ENCODE results near the gene PTPRCAP. TPM values are rescaled to one million over a fixed set of nuclear protein-coding genes. Genes with fewer than 3 reads are reported as not detected.
"Not testable (repeated sequence)": the region's sequence is repeated elsewhere in the genome, so short reads cannot be mapped to it uniquely, and the experiment has no call there.

PTPRCAP gene
- total and polyA plus RNA-seq, 4 experiments from 2014 or later: 208 to 613 (median 420) TPM

GRCh38 chr11:67428052-67429001, 9.2 kb downstream of the PTPRCAP start, which contains the start of gene RPS6KB2:
Gene RPS6KB2 (plus strand): TSS chr11:67428494. CDS start chr11:67428546, 52 bp downstream.
- Histone ChIP-seq H3K36me3 (ENCODE audit: insufficient read depth, low read length) (peaks cover 16% of the 10 kb centered on the region), H3K9me3 (ENCODE audit: control insufficient read depth in 1 of 2, low read length in 2 of 2) (no peaks in the 10 kb centered on the region), H3K27me3 (ENCODE audit: insufficient read depth, low read length) (no peaks in the 10 kb centered on the region), H3K4me1 (ENCODE audit: insufficient read depth, low read length) (peaks cover 49% of the 10 kb centered on the region), H3K4me3 (ENCODE audit: low read length in 2 of 2) (peak within 1 kb of the TSS; percentile 94 to 95), H3K27ac (ENCODE audit: low read depth, low read length) (peak within 1 kb of the TSS; percentile 90)
- Mint-ChIP-seq H3K27me3 (no peaks in the 10 kb centered on the region), H3K4me3 (peak within 1 kb of the TSS; percentile 93 to 100 (median 98)), H3K36me3 (peaks cover 8 to 17% of the 10 kb centered on the region in 2 donors), H3K9me3 (peaks cover 0 to 3% (median 0%) of the 10 kb centered on the region in 8 donors), H3K27ac (peak within 1 kb of the TSS; percentile 95 to 99 (median 97)), H3K4me1 (peaks cover 14 to 61% (median 32%) of the 10 kb centered on the region in 4 donors)
- ChIA-PET POLR2A (ENCODE audit: partially characterized antibody) (interaction anchor here (0.8 to 31.8 kb wide), 14 partner anchors 10 to 188 kb away, joined by 3 to 2262 read pairs (median 8); partner anchors contain the start of genes AIP, CABP4, CARNS1 and CORO1B), CTCF (ENCODE audit: partially characterized antibody) (interaction anchor here (0.8 to 3.3 kb wide), 10 partner anchors 10 to 77 kb away, joined by 3 to 21 read pairs (median 3); partner anchors contain the start of genes PPP1CA, PTPRCAP and TBC1D10C)
- intact Hi-C loops (cut with micrococcal nuclease): loop anchor here (1.0 kb wide), 6 partner anchors 9 to 78 kb away; partner anchors contain the start of genes CORO1B, PTPRCAP and TMEM134
- peak; percentile 97 to 99 (median 98) for DNase-seq

- H3K9me3 Mint-ChIP-seq; intact Hi-C loops (cut with micrococcal nuclease); H3K36me3 ChIP-seq (ENCODE audit: insufficient read depth, low read length); H3K9me3 ChIP-seq (ENCODE audit: control insufficient read depth in 1 of 2, low read length in 2 of 2); H3K27me3 Mint-ChIP-seq; DNase-seq; H3K27me3 ChIP-seq (ENCODE audit: insufficient read depth, low read length): not testable (repeated sequence)
- Mint-ChIP-seq H3K36me3 (peaks cover 8 to 15% of the 10 kb centered on the region in 2 donors), H3K4me1 (peaks cover 15 to 58% (median 33%) of the 10 kb centered on the region in 4 donors), H3K27ac (peak overlapping the region; percentile 95 to 99 (median 97)), H3K4me3 (peak overlapping the region; percentile 93 to 100 (median 98))
- ChIA-PET POLR2A (ENCODE audit: partially characterized antibody) (interaction anchor here (1.5 to 31.8 kb wide), 6 partner anchors 9 to 76 kb away, joined by 4 to 2262 read pairs (median 410); partner anchors contain the start of genes AIP, CABP4, CARNS1 and CORO1B), CTCF (ENCODE audit: partially characterized antibody) (interaction anchor here (1.1 to 3.3 kb wide), 7 partner anchors 11 to 49 kb away, joined by 3 to 21 read pairs (median 6); partner anchors contain the start of genes PPP1CA, PTPRCAP and TBC1D10C)
- H3K4me1 ChIP-seq (ENCODE audit: insufficient read depth, low read length): peaks cover 40% of the 10 kb centered on the region
- peak overlapping the region; percentile 94 to 95 for H3K4me3 ChIP-seq (ENCODE audit: low read length in 2 of 2)
- peak overlapping the region; percentile 90 for H3K27ac ChIP-seq (ENCODE audit: low read depth, low read length)
Measured at GRCh38 chr11:67427364-67427859, 10.1 kb downstream of the PTPRCAP start.

GRCh38 chr11:67423891-67424613, 13.4 kb downstream of the PTPRCAP start:
- Histone ChIP-seq H3K27ac (ENCODE audit: low read depth, low read length) (no peak overlapping the region), H3K4me3 (ENCODE audit: low read length in 2 of 2) (no peak overlapping the region), H3K4me1 (ENCODE audit: insufficient read depth, low read length) (peaks cover 35% of the 10 kb centered on the region), H3K36me3 (ENCODE audit: insufficient read depth, low read length) (no peaks in the 10 kb centered on the region), H3K27me3 (ENCODE audit: insufficient read depth, low read length) (no peaks in the 10 kb centered on the region), H3K9me3 (ENCODE audit: control insufficient read depth in 1 of 2, low read length in 2 of 2) (no peaks in the 10 kb centered on the region)
- ChIA-PET CTCF (ENCODE audit: partially characterized antibody) (interaction anchor here (1.0 to 1.2 kb wide), 2 partner anchors 22 to 42 kb away, joined by 3 to 6 read pairs; partner anchors contain the start of gene PPP1CA), POLR2A (ENCODE audit: partially characterized antibody) (interaction anchor here (0.6 to 31.8 kb wide), 6 partner anchors 5 to 107 kb away, joined by 3 to 2262 read pairs (median 362); partner anchors contain the start of genes CARNS1, PPP1CA, PTPRCAP and RAD9A)
- no peak for DNase-seq
- H3K27ac Mint-ChIP-seq: peak overlapping the region in 2 of 7 donors; percentile 61 to 64
- no peaks in the 10 kb centered on the region for H3K9me3 Mint-ChIP-seq
- H3K4me3 Mint-ChIP-seq: no peak overlapping the region
- H3K27me3 Mint-ChIP-seq: no peaks in the 10 kb centered on the region
- H3K36me3 Mint-ChIP-seq: peaks cover 0 to 7% of the 10 kb centered on the region in 2 donors
- intact Hi-C loops (cut with micrococcal nuclease): no loop called here
- peaks cover 12 to 49% (median 31%) of the 10 kb centered on the region in 4 donors for H3K4me1 Mint-ChIP-seq

- H3K27ac Mint-ChIP-seq: peak overlapping the region in 2 of 7 donors; percentile 61 to 64
- H3K4me1 Mint-ChIP-seq: peaks cover 13 to 50% (median 34%) of the 10 kb centered on the region in 4 donors
- H3K27me3 ChIP-seq (ENCODE audit: insufficient read depth, low read length): no peaks in the 10 kb centered on the region
- ChIA-PET CTCF (ENCODE audit: partially characterized antibody) (interaction anchor here (1.2 kb wide), 1 partner anchor 42 kb away, joined by 3 read pairs; no protein-coding TSS in a partner anchor), POLR2A (ENCODE audit: partially characterized antibody) (interaction anchor here (0.6 to 31.8 kb wide), 5 partner anchors 5 to 50 kb away, joined by 3 to 2262 read pairs (median 704); partner anchors contain the start of genes CARNS1, PPP1CA, PTPRCAP and RAD9A)
- no peak overlapping the region for H3K4me3 ChIP-seq (ENCODE audit: low read length in 2 of 2)
- no peaks in the 10 kb centered on the region for H3K36me3 ChIP-seq (ENCODE audit: insufficient read depth, low read length)
- peaks cover 36% of the 10 kb centered on the region for H3K4me1 ChIP-seq (ENCODE audit: insufficient read depth, low read length)
- no peak overlapping the region for H3K27ac ChIP-seq (ENCODE audit: low read depth, low read length)
- intact Hi-C loops (cut with micrococcal nuclease): no loop called here
- peaks cover 0 to 5% of the 10 kb centered on the region in 2 donors for H3K36me3 Mint-ChIP-seq
- no peaks in the 10 kb centered on the region for H3K9me3 Mint-ChIP-seq
- no peak for DNase-seq
- no peaks in the 10 kb centered on the region for H3K27me3 Mint-ChIP-seq
- H3K9me3 ChIP-seq (ENCODE audit: control insufficient read depth in 1 of 2, low read length in 2 of 2): no peaks in the 10 kb centered on the region
- no peak overlapping the region for H3K4me3 Mint-ChIP-seq
Measured at GRCh38 chr11:67423466-67423865, 14.0 kb downstream of the PTPRCAP start.

GRCh38 chr11:67422891-67423290, 14.6 kb downstream of the PTPRCAP start:
- Histone ChIP-seq H3K27me3 (ENCODE audit: insufficient read depth, low read length) (no peaks in the 10 kb centered on the region), H3K4me3 (ENCODE audit: low read length in 2 of 2) (no peak overlapping the region), H3K9me3 (ENCODE audit: control insufficient read depth in 1 of 2, low read length in 2 of 2) (no peaks in the 10 kb centered on the region), H3K4me1 (ENCODE audit: insufficient read depth, low read length) (peaks cover 40% of the 10 kb centered on the region), H3K27ac (ENCODE audit: low read depth, low read length) (no peak overlapping the region), H3K36me3 (ENCODE audit: insufficient read depth, low read length) (no peaks in the 10 kb centered on the region)
- Mint-ChIP-seq H3K9me3 (no peaks in the 10 kb centered on the region), H3K27ac (peak overlapping the region in 3 of 7 donors; percentile 29 to 64 (median 59)), H3K4me3 (peak overlapping the region in 3 of 8 donors; percentile 18 to 70 (median 27)), H3K4me1 (peaks cover 17 to 51% (median 36%) of the 10 kb centered on the region in 4 donors), H3K36me3 (no peaks in the 10 kb centered on the region), H3K27me3 (no peaks in the 10 kb centered on the region)
- ChIA-PET CTCF (ENCODE audit: partially characterized antibody) (no interaction called here), POLR2A (ENCODE audit: partially characterized antibody) (interaction anchor here (0.6 to 31.8 kb wide), 6 partner anchors 4 to 70 kb away, joined by 3 to 2262 read pairs (median 354); partner anchors contain the start of genes CARNS1, POLD4, PPP1CA and PTPRCAP)
- intact Hi-C loops (cut with micrococcal nuclease): no loop called here
- no peak for DNase-seq

GRCh38 chr11:67421430-67422031, 16.0 kb downstream of the PTPRCAP start:
- Histone ChIP-seq H3K4me3 (ENCODE audit: low read length in 2 of 2) (peak overlapping the region in 1 of 2 donors; percentile 20), H3K4me1 (ENCODE audit: insufficient read depth, low read length) (peaks cover 46% of the 10 kb centered on the region)

More at GRCh38 chr11:67421430-67422031, 16.0 kb downstream of the PTPRCAP start:
- Mint-ChIP-seq H3K27ac (peak overlapping the region; percentile 64 to 94 (median 92)), H3K4me1 (peaks cover 24 to 56% (median 40%) of the 10 kb centered on the region in 4 donors), H3K4me3 (peak overlapping the region; percentile 67 to 85 (median 73)), H3K9me3 (no peaks in the 10 kb centered on the region), H3K36me3 (no peaks in the 10 kb centered on the region), H3K27me3 (no peaks in the 10 kb centered on the region)
- no peak for DNase-seq
- Histone ChIP-seq H3K27ac (ENCODE audit: low read depth, low read length) (peak overlapping the region; percentile 66), H3K9me3 (ENCODE audit: control insufficient read depth in 1 of 2, low read length in 2 of 2) (no peaks in the 10 kb centered on the region), H3K36me3 (ENCODE audit: insufficient read depth, low read length) (no peaks in the 10 kb centered on the region), H3K27me3 (ENCODE audit: insufficient read depth, low read length) (no peaks in the 10 kb centered on the region)
- ChIA-PET CTCF (ENCODE audit: partially characterized antibody) (interaction anchor here (2.8 to 6.4 kb wide), 2 partner anchors 18 to 47 kb away, joined by 8 to 63 read pairs; partner anchors contain the start of genes PPP1CA, TBC1D10C and TMEM134), POLR2A (ENCODE audit: partially characterized antibody) (interaction anchor here (1.0 to 31.8 kb wide), 13 partner anchors 3 to 144 kb away, joined by 3 to 2262 read pairs (median 16); partner anchors contain the start of genes AIP, CARNS1, CORO1B and PITPNM1)
- intact Hi-C loops (cut with micrococcal nuclease): loop anchor here (1.0 kb wide), 2 partner anchors 16 to 18 kb away; partner anchors contain the start of gene PTPRCAP
